Renal pelvis (tissue), 4 donors: ENCODE measurements around the gene THRB. TPM values are rescaled to one million over a fixed set of nuclear protein-coding genes. Genes with fewer than 3 reads are reported as not detected.

ENCODE experiments used
- DNase-seq: peaks from one replicate; pipeline ENCODE4 v3.0.0-alpha.2; 2013
- polyA plus RNA-seq, 3 donors: library from polyadenylated mRNA; unstranded; fragments of 120-200 nt; gene quantifications; one replicate each; pipeline ENCODE4 v1.2.1, GENCODE V29; 2013; ENCODE audit not compliant: insufficient read length in 3 of 3

Gene THRB
- polyA plus RNA-seq, 3 donors: 23.3 to 35.9 (median 29.4) TPM

DNA sequence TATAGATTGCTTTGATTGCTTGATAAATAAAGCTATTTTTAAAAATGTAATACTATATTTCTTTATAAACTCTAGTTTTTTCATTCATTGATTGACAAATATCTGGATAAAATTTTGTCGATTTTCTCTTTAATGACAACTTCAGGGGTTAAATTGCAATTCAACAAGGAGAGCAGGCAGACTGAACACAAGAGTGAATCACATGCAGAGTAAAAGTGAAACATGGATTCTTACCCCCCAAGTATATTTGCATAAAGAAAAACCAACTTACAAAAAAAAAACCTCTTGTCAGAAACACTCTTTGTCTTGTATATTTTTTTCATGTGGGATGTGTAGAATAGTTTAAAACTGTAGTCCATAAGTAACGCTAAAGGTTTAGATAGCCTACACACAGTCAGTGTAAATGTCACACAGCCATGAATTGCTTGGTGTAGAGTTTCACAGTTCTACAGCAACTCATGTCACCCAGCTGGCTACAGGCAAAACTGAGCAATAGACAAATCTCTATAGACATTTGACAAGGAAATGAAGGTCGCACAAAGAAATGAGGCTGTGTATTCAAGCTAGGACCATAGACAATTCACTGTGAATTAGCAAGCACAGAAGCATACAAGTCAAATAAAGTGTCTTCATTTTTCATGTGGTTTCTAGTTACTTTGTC is 141.6 kb downstream of the THRB start:
- no peak for DNase-seq

DNA sequence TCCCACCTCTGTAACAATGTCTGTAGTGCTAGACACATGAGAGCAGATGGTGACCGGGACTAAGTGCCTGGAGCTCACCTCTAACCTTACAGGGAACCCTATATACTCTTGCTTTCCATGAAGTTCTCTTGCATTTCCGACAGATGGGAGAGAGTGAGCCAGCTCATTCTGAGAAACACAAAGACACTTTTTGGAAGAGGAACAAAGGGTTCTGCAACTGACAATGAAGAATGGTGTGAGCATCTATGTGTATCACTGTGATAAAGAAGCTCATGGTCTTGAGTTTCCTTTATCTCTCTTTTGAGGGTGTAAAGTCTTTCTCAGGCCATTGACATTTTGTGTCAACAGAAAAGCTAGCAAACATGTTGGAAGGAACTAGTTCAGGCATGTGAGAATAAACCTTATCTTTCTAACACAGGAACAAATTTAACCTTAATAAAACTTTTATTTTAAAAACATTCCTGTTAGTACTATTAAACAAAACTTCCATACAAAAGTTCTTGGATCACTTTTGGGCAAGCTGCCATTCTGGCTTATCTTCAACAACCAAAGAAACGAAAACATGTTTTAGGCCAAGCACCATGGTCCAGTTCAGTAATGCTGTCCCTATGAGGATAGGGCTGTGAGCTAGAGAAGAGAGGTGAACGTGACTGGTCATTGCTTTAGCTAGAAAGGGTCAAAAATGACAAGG is 142.7 kb downstream of the THRB start:
- no peak for DNase-seq

DNA sequence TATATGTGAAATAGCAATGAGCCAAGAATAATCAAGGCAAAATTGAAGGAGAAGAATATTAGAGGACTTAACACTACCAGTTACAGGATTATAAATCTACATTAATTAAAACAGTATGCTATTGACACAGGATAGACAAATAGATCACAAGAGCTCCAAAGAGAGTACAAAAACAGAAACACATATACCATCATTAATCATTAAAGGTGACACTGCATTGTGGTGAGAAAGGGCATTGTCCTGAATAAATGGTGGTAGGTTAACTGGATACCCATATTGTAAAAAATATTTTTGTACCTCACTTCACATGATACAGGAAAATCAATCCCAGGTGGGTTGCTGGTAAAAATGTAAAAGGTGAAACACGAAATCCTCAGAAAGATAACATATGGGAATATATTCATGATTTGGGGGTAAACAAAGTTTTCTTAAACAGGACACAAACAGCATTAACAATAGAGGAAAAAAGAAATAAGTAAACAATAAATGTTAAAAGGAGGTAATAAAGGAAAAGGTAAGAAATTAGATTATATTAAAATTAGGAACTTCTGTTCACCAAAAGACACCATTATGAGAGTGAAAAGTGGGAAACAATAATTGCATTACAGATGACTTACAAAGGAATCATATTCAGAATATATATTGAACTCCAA is 145.2 kb downstream of the THRB start:
- DNase-seq: no peak

DNA sequence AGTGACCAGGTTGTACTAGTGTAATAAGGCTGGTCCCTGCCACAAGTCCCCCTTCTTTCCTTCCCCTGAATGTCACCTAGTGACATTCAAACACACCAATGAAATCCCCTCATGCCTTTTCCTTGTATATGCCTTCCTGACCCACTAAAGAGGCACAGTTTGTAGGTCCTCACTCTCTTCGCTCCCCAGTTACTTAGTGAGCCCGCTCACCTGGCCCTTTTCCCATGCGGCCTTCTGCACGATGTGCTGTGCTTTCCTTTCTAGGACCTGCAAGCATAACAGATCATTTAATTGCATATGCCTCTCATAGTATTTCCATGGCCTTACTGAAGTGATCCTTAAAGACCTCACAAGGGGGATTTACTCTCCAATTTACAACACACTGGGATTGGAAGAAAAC is 146.3 kb downstream of the THRB start:
- no peak for DNase-seq

DNA sequence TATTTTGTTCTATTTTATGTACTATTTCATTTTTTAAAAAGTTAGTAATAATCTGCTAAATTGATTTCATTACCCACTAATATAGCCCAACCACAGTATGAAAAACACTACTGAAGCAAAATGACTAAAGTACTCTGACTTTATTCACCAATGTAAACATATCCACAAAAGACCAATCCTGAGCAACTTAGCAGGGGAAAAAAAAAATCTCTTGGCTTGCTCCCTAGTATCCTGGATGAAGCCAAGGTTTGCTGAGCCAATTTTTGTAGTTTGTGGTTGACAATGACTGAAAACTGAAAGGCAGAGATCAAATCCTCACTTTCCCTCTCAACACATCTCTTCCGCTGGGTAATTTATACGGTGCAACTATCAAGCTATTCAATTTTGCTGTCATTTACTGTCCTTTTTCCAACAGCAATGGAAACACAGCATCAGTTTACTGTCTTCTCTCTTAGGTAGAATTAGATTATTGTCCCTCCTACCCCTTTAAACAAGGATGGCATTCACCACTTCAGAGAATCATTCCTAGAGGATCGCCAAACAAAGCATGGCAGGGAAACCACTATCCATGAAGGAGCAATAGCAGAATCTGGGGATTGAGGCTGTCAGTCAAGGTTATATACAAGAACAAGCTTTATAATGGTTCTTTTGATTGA is 149.7 kb downstream of the THRB start:
- no peak for DNase-seq

DNA sequence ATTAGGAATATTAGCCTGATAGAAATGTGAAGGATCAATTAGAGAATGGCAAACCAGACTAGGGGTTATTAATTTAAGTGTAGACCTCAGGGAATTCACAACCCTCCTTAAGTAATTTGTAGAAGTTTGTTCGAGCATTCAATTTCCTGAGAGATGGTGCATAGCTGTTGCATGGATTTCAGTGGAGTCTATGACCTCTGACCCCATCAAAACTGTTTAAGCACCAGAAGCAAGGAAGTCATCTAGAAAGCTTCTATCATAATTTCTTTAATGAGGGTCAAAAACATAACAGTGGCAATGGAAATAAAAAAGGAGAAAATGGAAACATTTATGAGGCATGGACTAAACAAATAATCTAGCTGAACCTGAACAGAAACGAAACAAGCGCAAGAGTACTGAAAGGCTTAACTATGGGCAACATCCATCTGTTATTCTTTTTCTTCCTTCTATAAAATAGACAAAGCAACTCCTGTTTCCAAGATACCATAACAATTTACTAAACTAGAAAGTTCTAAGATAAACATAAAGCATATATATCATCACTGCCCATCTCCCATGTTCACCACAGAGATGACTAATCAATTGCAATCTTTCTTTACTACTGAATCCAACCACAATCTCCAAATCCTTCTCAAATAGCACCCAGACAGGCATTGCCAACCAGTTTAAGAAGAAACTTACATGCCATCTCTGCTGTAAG is 151.4 kb downstream of the THRB start:
- DNase-seq: no peak

DNA sequence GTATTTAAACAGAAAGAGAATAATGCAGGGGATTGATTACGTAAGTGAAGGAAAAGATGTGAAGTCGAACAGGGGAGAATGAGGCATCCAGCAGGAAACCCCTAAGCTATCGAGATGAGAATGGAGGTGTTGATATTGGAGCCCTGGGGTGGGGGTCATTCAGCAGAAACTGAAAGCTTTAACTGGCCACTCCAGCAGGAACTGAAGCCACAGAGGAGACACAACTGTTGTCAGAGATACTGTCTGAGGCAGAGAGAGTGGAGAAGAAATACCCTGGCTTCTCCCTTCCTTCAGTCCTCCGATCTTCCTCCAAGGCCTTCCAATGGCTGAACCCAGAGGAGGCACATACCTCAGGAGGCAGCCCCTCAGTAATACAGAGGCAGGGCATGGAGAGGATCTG is 152.4 kb downstream of the THRB start:
- DNase-seq: no peak

DNA sequence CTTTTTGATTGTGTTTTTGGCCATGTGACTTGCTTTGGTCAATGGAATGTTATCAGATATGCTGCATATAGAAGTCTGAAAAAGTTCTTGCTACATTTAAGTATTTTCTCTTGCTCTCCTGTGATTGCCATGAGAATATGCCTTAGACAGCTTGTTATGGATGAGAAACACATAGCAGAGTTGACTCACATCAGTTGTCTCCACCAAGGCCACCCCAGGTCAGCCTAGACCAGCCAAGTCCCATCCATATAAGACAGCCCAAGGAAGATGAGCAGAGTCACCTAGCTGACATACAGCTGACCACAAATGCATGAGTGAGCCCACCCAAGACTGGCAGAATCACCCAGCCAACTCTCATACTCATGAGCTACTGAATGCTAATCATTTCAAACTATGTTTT is 153.0 kb downstream of the THRB start:
- no peak for DNase-seq

DNA sequence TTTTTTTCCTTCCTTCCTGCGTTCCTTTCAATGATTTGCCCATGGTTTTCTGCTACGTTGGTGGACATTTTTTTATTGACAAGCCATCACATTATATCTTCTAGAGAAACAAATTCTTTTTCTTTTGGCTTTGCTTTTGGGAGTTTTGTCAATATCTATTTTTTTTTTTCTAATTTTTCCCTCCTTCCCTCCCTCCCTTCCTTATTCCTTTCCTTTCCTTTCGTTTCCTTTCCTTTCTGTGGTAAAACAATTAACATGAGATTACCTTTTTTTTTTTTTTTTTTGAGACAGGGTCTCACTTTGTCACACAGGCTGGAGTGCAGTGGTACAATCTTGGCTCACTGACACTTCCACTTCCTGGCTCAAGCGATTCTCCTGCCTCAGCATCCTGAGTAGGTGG is 153.7 kb downstream of the THRB start:
- no peak for DNase-seq

DNA sequence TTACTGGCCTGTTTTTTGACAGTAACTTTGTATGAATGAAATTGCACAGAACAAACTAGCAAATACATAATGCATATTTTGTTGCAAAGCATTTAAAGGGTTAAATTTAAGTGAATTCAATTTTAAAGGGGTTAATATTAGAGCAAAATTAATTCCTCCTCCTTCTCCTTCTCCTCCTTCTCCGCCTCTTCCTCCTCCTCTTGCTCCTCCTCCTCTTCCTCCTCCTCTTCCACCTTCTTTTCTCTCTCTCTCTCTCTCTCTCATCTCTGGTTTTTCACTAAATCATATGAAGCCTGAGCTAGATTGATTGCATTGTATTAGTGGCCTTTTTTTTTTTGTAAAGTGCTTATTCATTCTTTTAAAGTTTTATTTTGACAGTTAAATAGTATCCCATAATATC is 154.5 kb downstream of the THRB start:
- DNase-seq: no peak

DNA sequence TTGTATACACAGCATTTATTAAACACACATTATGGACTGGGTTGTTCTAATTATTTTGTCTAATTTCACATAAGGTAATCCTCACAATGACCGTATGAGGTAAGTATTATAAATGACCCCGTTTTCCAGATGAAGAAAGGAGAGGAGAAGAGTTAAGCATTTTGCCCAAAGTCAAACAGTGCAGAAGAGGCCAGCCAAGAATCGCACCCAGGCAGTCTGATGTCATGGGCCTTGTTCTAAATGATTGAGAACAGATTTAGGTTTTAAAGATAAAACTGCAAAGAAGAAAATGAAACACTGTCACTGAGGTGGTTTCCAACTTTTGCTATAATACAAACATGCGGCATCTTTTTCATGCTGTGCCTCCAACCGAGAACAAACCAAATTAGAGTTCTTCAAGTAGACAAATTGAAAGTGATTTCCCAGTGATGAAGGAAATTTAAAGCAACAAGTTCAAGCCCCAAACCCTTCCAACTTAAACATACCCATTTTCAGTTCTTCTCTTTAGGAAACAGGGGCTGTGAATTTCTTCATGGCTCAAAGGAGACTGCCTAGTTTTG is 155.3 kb downstream of the THRB start:
- DNase-seq: no peak

DNA sequence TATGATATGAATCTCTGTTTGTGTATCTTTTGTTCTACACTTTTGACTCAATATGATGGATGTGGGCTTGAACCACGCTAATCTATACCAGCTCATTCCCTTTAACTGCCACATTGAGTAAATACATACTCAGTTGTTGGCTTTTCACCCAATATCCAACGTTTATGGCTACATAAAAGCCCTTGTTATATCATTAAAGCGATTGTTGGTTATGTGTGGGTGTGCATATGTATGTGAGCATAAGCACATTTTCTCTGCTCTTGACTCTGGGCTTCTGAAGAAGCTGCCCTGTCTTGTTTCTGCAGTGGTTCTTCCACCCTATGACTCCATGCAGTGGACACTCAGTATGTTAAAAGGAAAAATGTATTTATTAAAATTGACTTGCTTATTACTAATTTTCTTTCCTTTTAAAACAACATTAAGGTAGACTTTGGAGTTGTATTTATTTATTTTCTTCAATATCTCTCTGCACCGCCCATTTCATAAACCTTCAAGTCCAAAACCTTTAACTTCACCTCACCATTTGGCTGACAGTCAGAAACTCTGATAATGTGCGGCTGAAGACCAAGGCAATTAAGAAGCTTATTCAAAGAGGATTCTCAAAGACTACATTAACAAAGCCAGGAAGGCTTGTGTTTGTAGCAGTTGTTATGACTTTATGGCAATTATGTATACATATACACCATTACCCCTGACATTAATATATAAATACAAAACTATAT is 156.1 kb downstream of the THRB start:
- DNase-seq: no peak

DNA sequence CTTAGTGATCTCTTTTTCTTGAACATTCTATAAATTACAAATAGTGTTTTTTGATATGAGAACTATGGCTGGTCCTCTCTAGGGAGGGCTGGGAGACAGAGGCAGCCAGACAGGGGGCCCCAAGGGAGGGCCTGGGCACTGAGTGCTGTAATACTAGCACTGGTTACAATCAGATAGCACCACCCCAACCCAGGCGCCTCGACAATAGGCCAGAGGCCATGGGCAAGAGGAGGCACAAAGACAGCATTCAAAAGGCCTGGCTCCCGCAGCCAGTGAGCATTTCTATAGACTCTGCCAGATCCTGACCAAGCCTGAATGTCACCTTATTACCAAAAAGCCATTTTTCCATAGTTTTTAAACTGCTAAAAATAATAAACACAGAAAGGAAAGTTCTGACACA is 158.5 kb downstream of the THRB start:
- DNase-seq: no peak

DNA sequence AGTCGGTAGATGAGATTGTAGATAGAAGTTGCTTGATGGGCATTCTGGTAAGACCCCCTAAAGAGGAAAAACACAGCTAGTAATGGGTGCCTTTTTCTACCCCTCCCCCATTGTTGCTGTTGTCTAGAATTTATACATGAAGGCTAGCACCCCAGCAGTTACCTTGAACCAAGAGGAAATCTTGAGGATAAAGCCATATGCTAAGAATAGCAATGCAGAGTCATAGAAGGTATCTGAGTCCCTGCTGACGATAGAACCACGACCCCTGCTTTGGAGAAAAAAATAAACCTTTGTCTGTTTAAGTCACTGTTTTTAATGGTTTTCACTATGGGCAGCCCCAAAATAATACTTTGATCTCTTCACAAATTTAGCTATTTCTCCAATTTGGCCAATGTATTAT is 162.6 kb downstream of the THRB start:
- DNase-seq: no peak

DNA sequence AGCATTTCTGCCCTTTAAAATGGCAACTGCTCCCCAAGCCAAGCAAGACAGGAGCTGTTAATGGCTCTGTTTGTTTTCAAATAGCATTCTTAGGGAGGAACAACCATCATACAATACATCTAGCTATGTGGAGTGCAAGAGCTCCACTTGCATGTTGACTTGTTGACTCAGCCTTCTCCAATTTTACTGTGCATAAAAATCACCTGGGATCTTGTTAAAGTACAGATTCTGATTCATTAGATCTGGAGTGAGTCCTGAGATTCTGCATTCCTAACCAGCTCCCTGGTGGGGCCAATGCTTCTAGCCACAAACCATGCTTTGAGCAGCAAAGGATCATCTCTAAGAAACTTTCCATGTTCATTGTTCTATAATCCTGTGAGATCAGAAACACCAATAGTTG is 171.4 kb downstream of the THRB start:
- no peak for DNase-seq

DNA sequence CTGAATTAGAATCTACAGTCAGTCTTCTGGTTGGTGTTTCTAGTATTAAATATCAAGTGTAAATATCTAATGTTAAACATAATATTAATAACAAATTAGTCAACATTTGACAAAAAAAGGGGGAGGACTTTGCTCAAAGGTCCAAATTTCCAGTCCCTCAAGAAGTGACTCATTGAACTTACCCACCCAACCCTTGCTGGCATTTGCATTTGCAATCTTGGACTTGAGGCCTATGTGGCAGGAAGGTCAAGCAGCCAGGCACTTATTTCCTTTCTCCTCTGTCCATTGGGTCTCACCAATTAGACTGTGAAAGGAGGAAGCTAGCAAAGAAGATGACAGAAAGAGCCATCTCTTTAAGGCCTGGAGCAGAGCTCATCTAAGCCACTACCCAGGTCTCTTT is 174.0 kb downstream of the THRB start:
- no peak for DNase-seq

DNA sequence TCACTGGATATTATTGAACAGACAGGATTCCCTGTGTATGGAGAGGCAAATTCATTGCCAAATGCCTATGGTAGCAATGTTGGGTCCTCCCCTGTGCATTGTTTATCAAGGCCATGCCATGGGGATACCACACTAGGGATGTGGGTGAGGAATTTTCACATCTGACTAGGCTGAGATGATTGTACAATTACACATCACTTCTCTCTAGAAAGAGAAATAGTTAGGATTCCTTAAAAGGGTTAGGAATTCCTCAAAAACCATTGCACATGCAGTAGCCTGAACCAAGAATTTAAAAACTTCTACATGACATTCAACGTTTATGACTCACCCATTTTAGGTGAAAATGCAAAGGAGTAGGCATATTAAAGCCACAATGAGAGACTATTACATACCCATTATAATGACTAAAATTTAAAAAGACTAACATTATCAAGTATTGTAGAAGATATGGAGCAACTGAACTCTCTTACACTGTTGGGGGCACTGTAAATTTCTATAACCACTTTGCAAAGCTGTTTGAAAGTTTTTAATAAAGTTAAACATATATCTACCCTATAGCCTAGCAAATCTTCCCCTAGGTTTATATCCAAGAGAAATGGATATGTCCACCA is 175.9 kb downstream of the THRB start:
- DNase-seq: no peak

DNA sequence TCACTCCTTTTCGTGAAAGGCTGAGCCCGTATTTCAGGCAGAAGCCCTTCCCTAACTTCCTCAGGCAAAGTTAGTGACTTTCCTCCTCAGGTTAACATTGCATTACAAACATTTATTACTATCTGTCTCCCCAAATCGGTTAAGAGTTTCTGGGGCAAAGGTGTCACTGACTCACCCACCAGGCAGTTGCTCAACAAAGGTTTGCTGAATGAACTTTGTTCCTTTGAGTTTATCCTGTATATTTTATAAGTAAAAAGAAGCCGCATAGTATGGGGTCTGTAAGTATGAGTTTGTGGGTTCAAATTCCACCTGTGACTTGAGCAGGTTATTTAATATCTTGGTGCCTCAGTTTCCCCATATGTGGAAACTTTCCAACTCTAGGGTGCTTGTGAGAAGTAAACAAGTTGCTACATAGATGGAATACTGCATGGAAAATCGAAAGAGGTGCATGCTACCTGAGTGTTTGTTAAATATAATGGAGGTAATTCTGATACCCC is 177.7 kb downstream of the THRB start:
- no peak for DNase-seq

DNA sequence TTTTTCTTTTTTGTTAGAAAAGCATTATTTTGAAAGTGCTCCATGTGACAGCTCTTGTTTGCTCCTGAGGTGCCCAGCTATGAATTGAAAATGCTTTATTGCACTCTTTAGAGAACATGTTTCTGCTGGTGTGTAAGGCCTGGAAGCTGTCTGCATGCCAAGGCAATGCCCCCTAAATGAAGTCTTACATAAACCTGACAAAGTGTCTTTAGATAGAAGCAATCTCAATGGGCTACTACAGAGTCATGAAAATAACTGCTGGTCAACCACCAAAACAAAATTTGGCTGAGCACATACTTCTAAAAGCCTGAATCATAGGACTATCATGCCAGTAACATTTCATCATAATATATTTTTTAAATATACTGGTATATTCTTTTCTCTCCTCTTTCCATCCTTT is 178.7 kb downstream of the THRB start:
- no peak for DNase-seq

DNA sequence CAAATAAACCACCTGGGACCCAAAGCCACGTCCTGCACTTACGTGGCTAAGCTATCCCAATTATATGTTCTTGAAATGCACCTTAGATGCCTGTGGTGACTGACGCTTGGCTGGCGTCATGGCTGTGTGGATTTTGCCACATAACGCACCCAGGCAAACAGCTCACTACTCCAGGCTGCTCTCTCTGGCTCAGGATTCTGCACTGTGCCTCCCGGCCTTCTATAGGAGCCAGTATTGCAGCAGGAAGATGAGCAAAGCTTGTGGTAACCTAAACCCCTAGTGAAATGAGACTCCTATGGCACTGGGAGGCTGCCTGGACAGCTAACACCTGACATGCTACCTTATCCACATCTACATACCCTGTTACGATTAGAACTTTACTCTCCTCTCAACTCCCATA is 179.3 kb downstream of the THRB start:
- no peak for DNase-seq

DNA sequence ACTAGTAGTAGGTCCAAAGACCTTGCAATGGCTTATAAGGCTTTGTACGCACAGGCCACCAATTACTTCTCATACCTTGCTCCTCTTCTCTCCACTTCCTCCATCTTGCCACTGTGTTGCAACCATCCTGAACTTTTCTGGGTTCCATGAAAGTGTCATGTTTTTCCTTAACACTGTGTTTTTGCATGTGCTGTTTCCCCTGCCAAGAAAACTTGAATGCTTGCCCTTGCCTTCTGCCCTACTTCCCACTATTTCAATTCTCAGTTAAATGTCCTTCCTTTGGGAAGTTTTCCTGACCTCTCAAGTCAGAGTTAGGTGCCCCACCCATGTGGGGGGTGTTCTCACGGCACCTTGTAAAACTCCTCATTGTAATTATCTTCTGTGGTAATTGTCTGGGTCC is 182.8 kb downstream of the THRB start:
- no peak for DNase-seq
